Kidney (tissue), 14 donors: ENCODE results near the gene GNS. TPM values are rescaled to one million over a fixed set of nuclear protein-coding genes. Genes with fewer than 3 reads are reported as not detected.

Experiments
- DNase-seq, 5 donors: peaks; one replicate each; pipeline ENCODE4 v3.0.0-alpha.2; 2013 to 2020
- FAIRE-seq: peaks from 2 replicates; lab custom pipeline; 2012; peaks lifted over from hg19 to GRCh38; lab: Jason Lieb, UNC
- H3K27ac ChIP-seq, 2 donors: one replicate each; pipeline ENCODE4 v1.7.0; 2013; ENCODE audit warnings: low read depth in 2 of 2, low read length in 2 of 2, inconsistent platforms in 1 of 2
- H3K27me3 ChIP-seq: one replicate; pipeline ENCODE4 v1.7.1; 2013; ENCODE audit warnings: low read length, inconsistent platforms; ENCODE audit not compliant: control insufficient read depth, insufficient read depth
- H3K36me3 ChIP-seq, 3 donors: one replicate each; pipeline versions ENCODE4 v1.7.0 to v1.7.1; 2013; ENCODE audit warnings: low read length in 3 of 3, control low read depth in 1 of 3, inconsistent platforms in 1 of 3; ENCODE audit not compliant: insufficient read depth in 3 of 3, control insufficient read depth in 2 of 3
- H3K4me1 ChIP-seq, 3 donors: one replicate each; pipeline versions ENCODE4 v1.7.0 to v1.7.1; 2013; ENCODE audit warnings: low read length in 3 of 3, inconsistent platforms in 1 of 3, low read depth in 1 of 3; ENCODE audit not compliant: control insufficient read depth in 2 of 3, insufficient read depth in 2 of 3
- H3K4me3 ChIP-seq, 3 donors: one replicate each; pipeline versions ENCODE4 v1.7.0 to v1.8.1; 2013; ENCODE audit warnings: low read length in 3 of 3, control low read depth in 1 of 3, inconsistent platforms in 1 of 3
- H3K9ac ChIP-seq, 3 donors: one replicate each; pipeline versions ENCODE4 v1.7.0 to v1.7.1; 2013; ENCODE audit warnings: low read length in 3 of 3, control low read depth in 1 of 3, inconsistent platforms in 1 of 3
- H3K9me3 ChIP-seq, 3 donors: one replicate each; pipeline versions ENCODE4 v1.7.0 to v1.7.1; 2013; ENCODE audit warnings: low read length in 3 of 3, control low read depth in 1 of 3, inconsistent platforms in 1 of 3; ENCODE audit not compliant: control insufficient read depth in 2 of 3, insufficient read depth in 1 of 3
- CTCF ChIP-seq: IDR thresholded peaks from 3 replicates; pipeline ENCODE4 v1.5.1; 2012; ENCODE audit warnings: mild to moderate bottlenecking, moderate library complexity, borderline replicate concordance; ENCODE audit not compliant: insufficient read depth; ENCODE audit errors: extremely low read depth
- intact Hi-C: fragments of 100-400 bp; cut with DNase I; formaldehyde crosslinking; loops from one replicate; pipeline ENCODE4 v1.11.1; 2022
- polyA plus RNA-seq: library from polyadenylated mRNA; stranded (reverse); fragments of 350-450 nt; fragmentation: Illumina TruSeq; extraction: RNeasy Lipid Tissue Mini Kit (QIAGEN cat#74804); gene quantifications from one replicate; pipeline ENCODE4 v1.2.3, GENCODE V29; 2014; ENCODE audit warnings: low read depth, low replicate concordance; ENCODE audit not compliant: insufficient read depth
- total RNA-seq: library from RNA; stranded (reverse); fragmentation: NEBNext Ultra II Directional; extraction: Animal tissue kit (Norgen Biotek cat#: 25700); gene quantifications from one replicate; pipeline ENCODE4 v1.2.1, GENCODE V29; 2021
- donor health status: control.
- donor health status: control.
- donor health status: control.
- donor health status: control.
- donor health status: control.
- donor health status: DM: yes; HTN: yes; CAD: no.
- donor health status: Normal renal cell carcinoma (clear cell type).

GNS gene
- total and polyA plus RNA-seq, 2 donors from 2014 or later: 108 to 215 TPM

- no peak overlapping the region for H3K27ac ChIP-seq
Measured at GRCh38 chr12:64749461-64750200, 9.6 kb downstream of the GNS start.

DNA sequence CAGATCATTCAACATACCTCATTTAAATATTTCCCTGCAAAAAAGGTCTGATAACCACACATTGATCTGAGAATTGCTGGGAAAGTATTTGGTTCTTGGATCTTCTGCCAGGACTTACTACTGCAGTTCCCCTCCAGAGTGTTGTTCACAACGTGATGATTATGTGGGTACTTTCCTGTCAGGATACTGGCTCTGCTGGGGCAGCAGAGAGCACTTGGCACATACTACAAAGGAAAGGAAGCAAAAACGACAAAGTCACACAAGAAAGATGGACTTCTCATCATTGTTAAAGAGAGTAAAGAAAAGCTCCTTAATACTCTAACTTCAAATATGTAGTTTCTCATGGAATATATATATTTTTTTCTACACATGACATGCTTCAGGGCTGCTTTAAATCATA, 11.5 kb downstream of the GNS start:
- DNase-seq (no peak), FAIRE-seq (no peak)
- H3K36me3 ChIP-seq: peaks cover 2 to 49% (median 30%) of the 10 kb centered on the region in 3 donors
- H3K9ac ChIP-seq: no peak overlapping the region
- no peak overlapping the region for H3K27ac ChIP-seq
- intact Hi-C loops: no loop called here
- H3K9me3 ChIP-seq: no peaks in the 10 kb centered on the region
- no peaks in the 10 kb centered on the region for H3K27me3 ChIP-seq
- no peak for TF ChIP-seq CTCF
- H3K4me1 ChIP-seq: no peaks in the 10 kb centered on the region
- no peak overlapping the region for H3K4me3 ChIP-seq

More at GRCh38 chr12:64749461-64750200, 9.6 kb downstream of the GNS start:
- no peak for FAIRE-seq
- intact Hi-C loops: no loop called here
- Histone ChIP-seq H3K4me1 (peaks cover 0 to 5% (median 0%) of the 10 kb centered on the region in 3 donors), H3K9ac (no peak overlapping the region), H3K9me3 (no peaks in the 10 kb centered on the region), H3K27me3 (no peaks in the 10 kb centered on the region), H3K36me3 (peaks cover 2 to 36% (median 15%) of the 10 kb centered on the region in 3 donors), H3K4me3 (no peak overlapping the region)
- no peak for TF ChIP-seq CTCF
- no peak for DNase-seq

GRCh38 chr12:64746663-64747062, 12.5 kb downstream of the GNS start:
- DNase-seq: no peak
- Histone ChIP-seq H3K9me3 (no peaks in the 10 kb centered on the region), H3K9ac (no peak overlapping the region), H3K27me3 (no peaks in the 10 kb centered on the region), H3K36me3 (peaks cover 5 to 54% (median 35%) of the 10 kb centered on the region in 3 donors), H3K4me1 (no peaks in the 10 kb centered on the region), H3K4me3 (no peak overlapping the region), H3K27ac (no peak overlapping the region)
- TF ChIP-seq CTCF: no peak
- intact Hi-C loops: no loop called here
- FAIRE-seq: no peak

DNA sequence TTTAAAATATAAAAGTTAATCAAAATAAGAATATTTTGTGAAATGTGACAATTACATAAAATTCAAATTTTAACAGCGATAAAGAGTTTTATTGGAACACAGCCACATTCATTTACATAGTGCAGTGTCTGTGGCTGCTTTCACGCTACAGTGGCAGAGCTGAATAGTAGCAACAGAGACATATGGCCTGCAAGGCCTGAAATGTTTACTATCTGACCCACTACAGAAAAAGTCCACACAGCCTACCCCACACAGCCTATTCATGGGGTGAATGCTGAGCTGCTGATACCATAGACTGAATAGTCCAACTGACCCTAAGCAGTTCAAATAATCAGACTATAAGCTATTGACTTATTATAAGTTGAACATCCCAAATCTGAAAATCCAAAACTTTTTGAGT, 13.2 kb downstream of the GNS start:
- no peaks in the 10 kb centered on the region for H3K9me3 ChIP-seq
- peaks cover 5 to 59% (median 35%) of the 10 kb centered on the region in 3 donors for H3K36me3 ChIP-seq
- intact Hi-C loops: no loop called here
- H3K27ac ChIP-seq: no peak overlapping the region
- TF ChIP-seq CTCF: no peak
- no peak overlapping the region for H3K4me3 ChIP-seq
- DNase-seq: no peak
- no peaks in the 10 kb centered on the region for H3K4me1 ChIP-seq
- H3K27me3 ChIP-seq: no peaks in the 10 kb centered on the region
- FAIRE-seq: no peak
- no peak overlapping the region for H3K9ac ChIP-seq
